NCI-H146 (cell line): ENCODE results near the gene LRIG3.
"Not testable (repeated sequence)": the region's sequence is repeated elsewhere in the genome, so short reads cannot be mapped to it uniquely, and the experiment has no call there.

Experiments used
- DNase-seq: peaks from one replicate; lab custom pipeline; 2025; lab: John Stamatoyannopoulos, UW

The LRIG3 gene

GRCh38 chr12:58930770-58931324 is 10.5 kb upstream of the LRIG3 start:
- DNase-seq = no peak

DNA sequence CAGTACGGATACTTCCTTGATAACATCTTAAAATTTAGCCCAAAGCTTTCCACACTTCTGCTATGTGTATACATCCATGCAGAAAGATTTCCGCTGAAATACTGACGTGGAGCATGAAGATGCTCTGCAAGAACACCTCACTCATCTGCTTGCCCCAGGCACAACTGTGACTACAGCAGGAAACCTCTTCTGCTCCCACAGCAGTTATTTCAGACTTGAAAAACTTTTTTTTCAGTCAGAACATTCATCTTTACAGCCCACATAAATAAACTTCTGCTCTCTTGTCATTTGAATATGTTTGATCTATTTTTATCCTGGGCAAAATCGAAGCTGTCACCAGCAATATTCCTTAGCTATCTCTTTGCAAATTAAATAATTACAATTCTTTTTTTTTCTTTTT is 6.8 kb upstream of the LRIG3 start:
- no peak for DNase-seq

- DNase-seq = no peak
Observed at GRCh38 chr12:58926586-58926985, 6.3 kb upstream of the LRIG3 start.

GRCh38 chr12:58925751-58926150 is 5.4 kb upstream of the LRIG3 start:
- DNase-seq = no peak

DNA sequence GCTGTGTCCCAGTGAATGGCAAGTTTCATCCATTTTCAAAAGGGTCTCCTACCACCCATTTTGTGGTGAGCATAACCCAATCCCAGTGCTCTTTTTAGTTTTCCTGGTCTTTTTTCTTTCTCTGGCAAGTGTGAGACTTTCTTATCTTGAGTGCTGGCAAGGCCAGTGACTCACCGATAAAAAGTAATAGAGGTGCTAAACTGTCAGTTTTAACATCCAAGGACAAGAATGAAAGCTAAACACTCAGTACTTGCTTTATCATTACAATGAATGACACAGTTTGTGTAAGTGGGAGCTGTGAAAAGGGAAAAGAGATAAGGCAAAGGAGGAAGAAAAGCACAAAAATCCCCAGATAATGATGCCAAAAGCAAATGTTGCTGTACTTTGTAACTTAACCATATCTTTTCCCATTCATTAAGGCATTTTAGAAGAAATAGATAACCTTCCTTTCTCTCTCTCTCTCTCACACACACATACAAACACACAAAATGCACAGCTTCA is 4.9 kb upstream of the LRIG3 start:
- no peak for DNase-seq

DNA sequence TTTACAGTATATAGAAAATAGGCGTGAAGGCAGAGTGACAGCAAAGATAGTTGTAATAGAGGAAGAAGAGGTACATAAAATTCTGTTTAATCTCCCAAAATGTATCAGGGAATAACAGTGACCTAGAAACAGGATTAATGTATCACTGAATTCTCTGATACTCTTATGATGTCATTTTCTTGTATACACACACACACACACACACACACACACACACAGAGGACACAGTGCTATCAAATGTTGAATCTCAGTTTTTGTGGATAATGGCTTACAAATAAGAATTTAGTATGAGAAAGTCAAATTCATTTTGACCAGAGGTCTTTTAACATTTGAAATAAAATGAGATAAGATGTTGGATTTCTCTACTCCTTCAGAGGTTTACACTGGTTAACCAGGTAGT is 4.3 kb upstream of the LRIG3 start:
- DNase-seq = no peak

DNA sequence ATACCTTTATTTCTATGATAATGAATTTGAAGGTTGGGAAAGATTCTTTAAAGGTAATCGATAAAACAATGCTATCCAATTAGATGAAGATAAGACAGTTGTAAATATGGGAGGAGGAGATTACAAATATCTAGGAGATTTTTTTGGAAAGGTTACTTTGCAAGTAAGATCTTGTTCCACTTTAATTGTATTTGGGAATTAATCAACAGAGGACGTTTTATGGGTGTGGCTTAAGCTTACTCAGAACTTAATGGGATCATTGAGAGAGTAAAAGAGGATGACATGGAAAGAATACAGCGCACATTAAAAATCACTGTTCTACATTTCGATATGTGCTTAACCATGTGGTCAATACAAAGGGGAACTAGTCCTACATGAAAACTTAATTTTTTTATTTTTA is 3.5 kb upstream of the LRIG3 start:
- DNase-seq = no peak

- DNase-seq = no peak
Observed at GRCh38 chr12:58922849-58923248, 2.5 kb upstream of the LRIG3 start.

GRCh38 chr12:58920961-58921861 is 907 bp upstream of the LRIG3 start:
- DNase-seq = no peak

DNA sequence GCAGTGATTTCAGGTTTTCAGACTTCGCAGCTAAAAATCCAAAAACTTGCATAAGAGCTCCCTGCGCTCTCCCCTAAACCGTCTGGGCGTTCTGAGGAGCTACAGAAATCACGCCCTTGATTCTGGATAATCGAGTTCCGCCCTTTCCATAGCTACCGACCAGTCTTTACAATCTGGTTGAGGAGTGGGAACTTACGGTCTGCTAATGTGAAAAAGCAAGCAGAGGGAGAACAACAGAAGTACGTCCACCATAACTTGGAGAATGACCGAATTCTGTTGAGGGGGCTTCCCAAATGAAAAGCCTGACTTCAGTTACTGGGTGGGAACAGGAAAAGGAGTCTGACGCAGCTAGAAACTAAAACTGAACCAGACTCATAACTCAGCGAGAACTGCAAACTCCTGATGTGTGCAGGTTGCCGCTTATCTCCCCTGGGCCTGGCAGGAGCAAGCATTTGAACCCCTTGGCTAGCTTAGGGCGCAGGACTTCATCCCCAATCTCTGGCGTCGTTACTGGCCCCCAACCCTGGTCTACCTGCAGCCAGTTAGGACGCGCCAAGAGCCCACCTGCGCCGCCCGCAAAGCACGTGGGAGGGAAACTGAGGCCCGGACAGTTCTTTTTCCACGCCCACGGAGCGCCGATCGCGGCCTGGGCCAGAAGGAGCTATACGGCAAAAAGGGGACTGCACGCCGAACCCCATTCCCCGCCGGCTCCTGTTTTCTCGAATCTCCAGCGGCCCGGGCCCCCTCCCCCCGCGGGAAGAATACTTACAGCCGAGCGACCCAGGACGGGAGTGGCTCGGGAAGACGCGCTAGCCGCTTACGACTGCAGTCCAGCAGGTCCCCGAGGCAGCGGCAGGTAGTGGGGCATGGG is 838 bp downstream of the LRIG3 start:
- DNase-seq = peak; percentile 62

GRCh38 chr12:58918469-58918844 is 1.8 kb downstream of the LRIG3 start:
- peak; percentile 69 for DNase-seq

GRCh38 chr12:58917699-58918468 is 2.4 kb downstream of the LRIG3 start:
- DNase-seq = peak; percentile 62

- peak; percentile 15 for DNase-seq
Observed at GRCh38 chr12:58916921-58917511, 3.3 kb downstream of the LRIG3 start.

DNA sequence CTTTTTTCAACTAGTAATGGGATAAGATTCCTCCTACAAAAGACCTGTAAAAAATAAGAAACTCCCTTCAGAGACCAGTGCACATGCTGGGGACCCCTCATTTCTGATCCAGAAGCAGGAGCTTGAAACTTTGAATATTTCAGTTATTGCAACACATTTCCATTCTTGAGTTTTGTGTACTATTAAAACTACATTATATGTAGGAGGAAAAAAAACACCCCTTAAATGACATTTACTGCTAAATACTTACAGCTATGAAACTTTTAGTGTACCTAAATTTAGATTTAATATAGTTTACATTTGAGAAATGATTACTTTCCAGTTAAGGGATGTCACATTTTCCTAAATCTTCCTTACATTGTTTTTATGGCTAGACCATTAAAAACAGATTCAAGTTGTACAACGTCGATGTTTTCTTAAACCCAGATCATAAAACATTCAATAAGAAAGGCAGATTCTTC is 4.1 kb downstream of the LRIG3 start:
- DNase-seq = no peak

GRCh38 chr12:58915634-58916033 is 4.7 kb downstream of the LRIG3 start:
- DNase-seq = peak; percentile 64

GRCh38 chr12:58915037-58915436 is 5.3 kb downstream of the LRIG3 start:
- no peak for DNase-seq

GRCh38 chr12:58914457-58914856 is 5.8 kb downstream of the LRIG3 start:
- DNase-seq = peak; percentile 63

DNA sequence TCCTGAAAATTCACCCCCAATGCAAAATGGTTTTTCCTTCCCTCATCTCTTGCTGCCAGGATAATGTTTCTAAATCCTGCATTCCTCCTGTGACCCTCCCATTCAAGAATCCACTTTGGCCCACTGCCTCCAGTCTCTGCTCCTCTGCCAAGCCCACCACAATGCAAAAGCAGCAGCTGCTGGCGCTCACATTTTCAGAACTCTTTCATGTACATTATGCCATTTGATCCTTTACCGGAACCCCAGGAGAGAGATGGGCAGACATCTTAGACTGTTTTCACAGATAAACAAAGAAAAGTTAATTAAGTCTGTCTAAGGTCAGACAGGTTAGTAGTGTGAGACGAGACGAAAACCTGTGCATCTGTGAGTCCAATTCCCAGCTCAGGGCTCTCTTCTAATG is 12.9 kb downstream of the LRIG3 start:
- no peak for DNase-seq

DNA sequence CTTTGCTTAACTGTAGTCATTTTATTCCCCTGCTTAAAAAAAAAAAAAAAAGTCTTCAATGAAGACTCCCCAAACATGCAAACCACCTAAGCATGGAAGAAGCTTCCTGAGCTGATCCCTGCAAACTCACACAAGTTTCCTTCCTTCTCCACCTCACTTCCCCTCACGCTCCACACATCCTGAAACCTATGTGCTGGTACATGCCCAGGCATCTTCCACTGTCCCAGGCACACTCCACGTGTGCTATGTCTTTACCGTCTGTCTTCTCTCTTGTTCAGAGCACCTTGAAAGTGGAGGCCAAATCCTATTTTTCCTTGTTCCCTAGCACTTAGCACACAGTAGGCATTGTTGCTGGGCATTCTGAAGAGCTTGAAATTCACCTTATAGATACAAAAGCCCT is 13.4 kb downstream of the LRIG3 start:
- no peak for DNase-seq

DNA sequence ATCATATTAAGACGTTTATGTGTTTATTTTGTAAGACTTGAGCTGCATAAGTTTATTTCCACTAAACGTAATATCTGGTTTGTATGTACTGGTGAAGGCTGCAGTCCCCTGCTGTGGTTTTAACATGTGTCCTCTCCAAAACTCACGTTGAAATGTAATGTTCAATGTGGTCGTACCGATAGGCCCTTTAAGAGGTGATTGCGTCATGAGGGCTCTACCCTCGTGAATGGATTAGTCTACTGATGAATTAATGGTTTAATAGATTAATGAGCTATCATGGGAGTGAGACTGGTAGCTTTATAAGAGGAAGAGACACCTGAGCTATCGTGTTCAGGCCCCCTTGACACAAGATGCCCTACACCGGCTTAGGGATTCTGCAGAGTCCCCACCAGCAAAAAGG is 14.9 kb downstream of the LRIG3 start:
- DNase-seq = no peak

DNA sequence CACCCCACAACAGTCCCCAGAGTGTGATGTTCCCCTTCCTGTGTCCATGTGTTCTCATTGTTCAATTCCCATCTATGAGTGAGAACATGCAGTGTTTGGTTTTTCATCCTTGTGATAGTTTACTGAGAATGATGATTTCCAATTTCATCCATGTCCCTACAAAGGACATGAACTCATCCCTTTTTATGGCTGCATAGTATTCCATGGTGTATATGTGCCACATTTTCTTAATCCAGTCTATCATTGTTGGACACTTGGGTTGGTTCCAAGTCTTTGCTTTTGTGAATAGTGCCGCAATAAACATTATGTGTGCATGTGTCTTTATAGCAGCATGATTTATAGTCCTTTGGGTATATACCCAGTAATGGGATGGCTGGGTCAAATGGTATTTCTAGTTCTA is 17.6 kb downstream of the LRIG3 start:
- DNase-seq = not testable (repeated sequence)
